DLD1 (cell line): ENCODE data around the gene SNX6.
"Not testable (repeated sequence)": the region's sequence is repeated elsewhere in the genome, so short reads cannot be mapped to it uniquely, and the experiment has no call there.

ENCODE experiments used
- in situ Hi-C: cut with HindIII; loops from 2 replicates; pipeline ENCODE4 v1.10.0; 2017; ENCODE audit warnings: low sequenced_read_pairs

The SNX6 gene

GRCh38 chr14:34569750-34570149 lies 60.2 kb downstream of the SNX6 start:
- in situ Hi-C loops: no loop called here

GRCh38 chr14:34568803-34569202 lies 61.1 kb downstream of the SNX6 start:
- in situ Hi-C loops: no loop called here

- in situ Hi-C loops: no loop called here
Observed at GRCh38 chr14:34562776-34563150, 67.2 kb downstream of the SNX6 start.

GRCh38 chr14:34562037-34562775 lies 67.7 kb downstream of the SNX6 start:
- in situ Hi-C loops: not testable (repeated sequence)

GRCh38 chr14:34556498-34556829 lies 73.5 kb downstream of the SNX6 start:
- in situ Hi-C loops: not testable (repeated sequence)

GRCh38 chr14:34555583-34556497 lies 74.1 kb downstream of the SNX6 start:
- in situ Hi-C loops: not testable (repeated sequence)

GRCh38 chr14:34554540-34555250 lies 75.3 kb downstream of the SNX6 start:
- in situ Hi-C loops: no loop called here

- in situ Hi-C loops: not testable (repeated sequence)
Observed at GRCh38 chr14:34549276-34549966, 80.5 kb downstream of the SNX6 start.

- in situ Hi-C loops: no loop called here
Observed at GRCh38 chr14:34548472-34548981, 81.4 kb downstream of the SNX6 start.

- in situ Hi-C loops: not testable (repeated sequence)
Observed at GRCh38 chr14:34547136-34547520, 82.8 kb downstream of the SNX6 start.

- in situ Hi-C loops: not testable (repeated sequence)
Observed at GRCh38 chr14:34546272-34547135, 83.4 kb downstream of the SNX6 start.

- in situ Hi-C loops: not testable (repeated sequence)
Observed at GRCh38 chr14:34540181-34541059, 89.5 kb downstream of the SNX6 start.

- in situ Hi-C loops: no loop called here
Observed at GRCh38 chr14:34539407-34540180, 90.4 kb downstream of the SNX6 start, which contains the start of gene EAPP. TSS of gene EAPP (minus strand) at chr14:34539701. CDS start at chr14:34539628, 73 bp downstream.

- in situ Hi-C loops: no loop called here
Observed at GRCh38 chr14:34538871-34539406, 91.0 kb downstream of the SNX6 start.

GRCh38 chr14:34538096-34538495 lies 91.9 kb downstream of the SNX6 start:
- in situ Hi-C loops: not testable (repeated sequence)

GRCh38 chr14:34537677-34538009 lies 92.3 kb downstream of the SNX6 start:
- in situ Hi-C loops: no loop called here

GRCh38 chr14:34536951-34537676 lies 92.8 kb downstream of the SNX6 start:
- in situ Hi-C loops: no loop called here
